Adipose tissue (tissue), 3 donors: Measurements from ENCODE around the gene VPS8. TPM values are rescaled to one million over a fixed set of nuclear protein-coding genes. Genes with fewer than 3 reads are reported as not detected.

Experiments used
- H3K27ac ChIP-seq: one replicate; pipeline ENCODE4 v1.5.1; 2013; ENCODE audit warnings: low read depth, low read length
- WGBS, 3 donors: extraction: QIAGEN DNeasy Blood & Tissue Kit; methylation state at CpG; one replicate each; pipeline ENCODE4 v1.1.7; 2013; 5-methylcytosine and 5-hydroxymethylcytosine counted together
- polyA plus RNA-seq, 3 donors: library from polyadenylated mRNA; stranded (reverse); fragments of 200-250 nt; gene quantifications; one replicate each; pipeline ENCODE4 v1.2.3, GENCODE V29; 2013
- donor health status: healthy with polysubstance abuse.
- donor health status: Bipolar disorder and iron deficiency.
- donor health status: healthy.

The VPS8 gene
- polyA plus RNA-seq, 3 donors: 7.0 to 9.1 (median 8.3) TPM

- 87 to 97% (median 97%) methylated on average over 2 of the region's 2 CpGs for WGBS, 3 donors
- no peak overlapping the region for H3K27ac ChIP-seq
These were observed 244.9 kb downstream of the VPS8 start for GRCh38 chr3:185056908-185057307.

- no peak overlapping the region for H3K27ac ChIP-seq
- 86 to 100% (median 98%) methylated on average over 1 of the region's 1 CpG for WGBS, 3 donors
These were observed 245.9 kb downstream of the VPS8 start for GRCh38 chr3:185057829-185058228.

GRCh38 chr3:185058796-185059195, 246.8 kb downstream of the VPS8 start:
- no peak overlapping the region for H3K27ac ChIP-seq
- WGBS, 3 donors: 47 to 65% (median 52%) methylated on average over 2 of the region's 2 CpGs

GRCh38 chr3:185059766-185060165, 247.8 kb downstream of the VPS8 start:
- 34 to 77% (median 38%) methylated on average over 2 of the region's 2 CpGs for WGBS, 3 donors

GRCh38 chr3:185060655-185061054, 248.7 kb downstream of the VPS8 start:
- H3K27ac ChIP-seq: no peak overlapping the region
- 91 to 97% (median 97%) methylated on average over 2 of the region's 2 CpGs for WGBS, 3 donors

More at GRCh38 chr3:185059766-185060165, 247.8 kb downstream of the VPS8 start:
- H3K27ac ChIP-seq: no peak overlapping the region

GRCh38 chr3:185062191-185062590, 250.2 kb downstream of the VPS8 start:
- no peak overlapping the region for H3K27ac ChIP-seq

- no peak overlapping the region for H3K27ac ChIP-seq
- 83 to 94% (median 89%) methylated on average over 3 of the region's 3 CpGs for WGBS, 3 donors
These were observed 251.5 kb downstream of the VPS8 start for GRCh38 chr3:185063431-185063830.

- H3K27ac ChIP-seq: no peak overlapping the region
- WGBS, 3 donors: 76 to 91% (median 91%) methylated on average over 3 of the region's 3 CpGs
These were observed 253.1 kb downstream of the VPS8 start for GRCh38 chr3:185065059-185065458.

GRCh38 chr3:185066251-185066650, 254.3 kb downstream of the VPS8 start:
- 94 to 96% (median 95%) methylated on average over 4 of the region's 4 CpGs for WGBS, 3 donors
- H3K27ac ChIP-seq: no peak overlapping the region

GRCh38 chr3:185067173-185067572, 255.2 kb downstream of the VPS8 start:
- no peak overlapping the region for H3K27ac ChIP-seq
- 90 to 93% (median 92%) methylated on average over 11 of the region's 11 CpGs for WGBS, 3 donors

- 71 to 87% (median 77%) methylated on average over 28 of the region's 28 CpGs for WGBS, 3 donors
These were observed 257.4 kb downstream of the VPS8 start for GRCh38 chr3:185069037-185070030.

GRCh38 chr3:185070491-185071286, 258.7 kb downstream of the VPS8 start:
- WGBS, 3 donors: 74 to 79% (median 78%) methylated on average over 22 of the region's 22 CpGs
- no peak overlapping the region for H3K27ac ChIP-seq

More at GRCh38 chr3:185069037-185070030, 257.4 kb downstream of the VPS8 start:
- H3K27ac ChIP-seq: no peak overlapping the region

GRCh38 chr3:185071287-185071800, 259.4 kb downstream of the VPS8 start:
- WGBS, 3 donors: 59 to 69% (median 64%) methylated on average over 7 of the region's 7 CpGs
- H3K27ac ChIP-seq: no peak overlapping the region

GRCh38 chr3:185075547-185075946, 263.6 kb downstream of the VPS8 start:
- no peak overlapping the region for H3K27ac ChIP-seq
- 90 to 95% (median 92%) methylated on average over 13 of the region's 13 CpGs for WGBS, 3 donors

GRCh38 chr3:185076219-185076618, 264.3 kb downstream of the VPS8 start:
- 63 to 93% (median 80%) methylated on average over 8 of the region's 8 CpGs for WGBS, 3 donors

GRCh38 chr3:185079625-185080024, 267.7 kb downstream of the VPS8 start:
- 65 to 80% (median 74%) methylated on average over 1 of the region's 1 CpG for WGBS, 3 donors
- no peak overlapping the region for H3K27ac ChIP-seq

More at GRCh38 chr3:185076219-185076618, 264.3 kb downstream of the VPS8 start:
- no peak overlapping the region for H3K27ac ChIP-seq

GRCh38 chr3:185081521-185081920, 269.6 kb downstream of the VPS8 start:
- 78 to 94% (median 92%) methylated on average over 1 of the region's 1 CpG for WGBS, 3 donors
- H3K27ac ChIP-seq: no peak overlapping the region

- 71 to 89% (median 83%) methylated on average over 3 of the region's 3 CpGs for WGBS, 3 donors
- no peak overlapping the region for H3K27ac ChIP-seq
These were observed 270.2 kb downstream of the VPS8 start for GRCh38 chr3:185082149-185082548.

- 86 to 89% (median 86%) methylated on average over 14 of the region's 14 CpGs for WGBS, 3 donors
- H3K27ac ChIP-seq: no peak overlapping the region
These were observed 270.9 kb downstream of the VPS8 start for GRCh38 chr3:185082829-185083228.
